Stimulated activated CD4-positive, alpha-beta T cell treated with anti-CD3 and anti-CD28 coated beads, Interleukin-4, amount 100 ng/mL, for 48 hours (primary cell): ENCODE data around the gene MIEF2.

ENCODE experiments used
- DNase-seq, 2 donors: peaks; one replicate each; pipeline ENCODE4 v3.0.0-alpha.2; 2020; ENCODE audit warnings: low read depth in 2 of 2

MIEF2 gene

GRCh38 chr17:18235743-18236256, 24.7 kb upstream of the MIEF2 start:
- DNase-seq, result peak in 1 of 2 donors; percentile 30

GRCh38 chr17:18236494-18236893, 24.0 kb upstream of the MIEF2 start:
- DNase-seq, result no peak

- no peak for DNase-seq
These were observed 23.0 kb upstream of the MIEF2 start for GRCh38 chr17:18237461-18237860.

GRCh38 chr17:18238299-18238698, 22.2 kb upstream of the MIEF2 start:
- no peak for DNase-seq

GRCh38 chr17:18240449-18240848, 20.0 kb upstream of the MIEF2 start:
- no peak for DNase-seq

GRCh38 chr17:18241229-18241871, 19.1 kb upstream of the MIEF2 start:
- DNase-seq, result no peak

GRCh38 chr17:18245038-18245776, 15.3 kb upstream of the MIEF2 start:
- DNase-seq, result no peak

GRCh38 chr17:18246109-18246725, 14.2 kb upstream of the MIEF2 start:
- DNase-seq, result no peak

GRCh38 chr17:18246880-18247612, 13.4 kb upstream of the MIEF2 start:
- peak; percentile 48 to 49 for DNase-seq

GRCh38 chr17:18247613-18248001, 12.9 kb upstream of the MIEF2 start:
- no peak for DNase-seq

- peak; percentile 55 to 56 for DNase-seq
These were observed 12.1 kb upstream of the MIEF2 start for GRCh38 chr17:18248300-18248731.

- DNase-seq, result no peak
These were observed 11.7 kb upstream of the MIEF2 start for GRCh38 chr17:18248811-18249210.

GRCh38 chr17:18250259-18250658, 10.2 kb upstream of the MIEF2 start:
- DNase-seq, result no peak

GRCh38 chr17:18250708-18251107, 9.8 kb upstream of the MIEF2 start:
- DNase-seq, result no peak

- DNase-seq, result no peak
These were observed 9.3 kb upstream of the MIEF2 start for GRCh38 chr17:18251204-18251603.

GRCh38 chr17:18252160-18252559, 8.3 kb upstream of the MIEF2 start:
- no peak for DNase-seq

- DNase-seq, result no peak
These were observed 7.1 kb upstream of the MIEF2 start for GRCh38 chr17:18253187-18253884.

- no peak for DNase-seq
These were observed 6.3 kb upstream of the MIEF2 start for GRCh38 chr17:18253947-18254821.

- DNase-seq, result no peak
These were observed 5.4 kb upstream of the MIEF2 start for GRCh38 chr17:18254888-18255649.

- no peak for DNase-seq
These were observed 4.1 kb upstream of the MIEF2 start for GRCh38 chr17:18256351-18256750.
